ENCODE measurements around the gene HGS.

- no peak for TF ChIP-seq POLR2A (IDR thresholded peaks at IDR 0.05; ENCODE audit: low read depth, low read length)
- TF ChIP-seq, protein P1, sequence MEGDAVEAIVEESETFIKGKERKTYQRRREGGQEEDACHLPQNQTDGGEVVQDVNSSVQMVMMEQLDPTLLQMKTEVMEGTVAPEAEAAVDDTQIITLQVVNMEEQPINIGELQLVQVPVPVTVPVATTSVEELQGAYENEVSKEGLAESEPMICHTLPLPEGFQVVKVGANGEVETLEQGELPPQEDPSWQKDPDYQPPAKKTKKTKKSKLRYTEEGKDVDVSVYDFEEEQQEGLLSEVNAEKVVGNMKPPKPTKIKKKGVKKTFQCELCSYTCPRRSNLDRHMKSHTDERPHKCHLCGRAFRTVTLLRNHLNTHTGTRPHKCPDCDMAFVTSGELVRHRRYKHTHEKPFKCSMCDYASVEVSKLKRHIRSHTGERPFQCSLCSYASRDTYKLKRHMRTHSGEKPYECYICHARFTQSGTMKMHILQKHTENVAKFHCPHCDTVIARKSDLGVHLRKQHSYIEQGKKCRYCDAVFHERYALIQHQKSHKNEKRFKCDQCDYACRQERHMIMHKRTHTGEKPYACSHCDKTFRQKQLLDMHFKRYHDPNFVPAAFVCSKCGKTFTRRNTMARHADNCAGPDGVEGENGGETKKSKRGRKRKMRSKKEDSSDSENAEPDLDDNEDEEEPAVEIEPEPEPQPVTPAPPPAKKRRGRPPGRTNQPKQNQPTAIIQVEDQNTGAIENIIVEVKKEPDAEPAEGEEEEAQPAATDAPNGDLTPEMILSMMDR (IDR thresholded peaks at IDR 0.05; ENCODE audit: extremely low read depth in 1 of 2, insufficient read depth in 1 of 2, low read depth in 1 of 2, low read length in 2 of 2): no peak
Observed at GRCh38 chr17:81673561-81674258, 10.1 kb upstream of the HGS start.

Measured in endothelial cell of umbilical vein (primary cell).